Measurements from ENCODE around the gene DPY19L1.
"Not testable (repeated sequence)": the region's sequence is repeated elsewhere in the genome, so short reads cannot be mapped to it uniquely, and the experiment has no call there.

DNA sequence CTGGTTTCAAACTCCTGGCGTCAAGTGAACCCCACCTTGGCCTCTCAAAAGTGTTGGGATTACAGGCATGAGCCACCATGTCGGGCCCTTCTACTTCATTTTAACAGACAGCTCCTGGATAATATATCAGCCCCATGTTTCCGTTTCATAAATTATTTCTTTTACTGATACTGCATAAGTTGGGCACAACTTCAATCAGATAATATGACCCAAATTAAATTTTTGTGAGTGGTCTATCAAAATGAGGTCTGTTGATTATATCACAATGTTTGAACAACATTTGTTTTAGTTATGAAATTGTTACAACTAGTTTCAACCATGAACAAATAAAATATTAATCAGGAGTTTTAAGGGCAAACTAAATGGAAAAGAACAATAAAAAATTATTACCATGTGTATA is 70.8 kb downstream of the DPY19L1 start:
- not testable (repeated sequence) for TF ChIP-seq POLR2A (IDR thresholded peaks at IDR 0.05)
- TF ChIP-seq, protein P1, sequence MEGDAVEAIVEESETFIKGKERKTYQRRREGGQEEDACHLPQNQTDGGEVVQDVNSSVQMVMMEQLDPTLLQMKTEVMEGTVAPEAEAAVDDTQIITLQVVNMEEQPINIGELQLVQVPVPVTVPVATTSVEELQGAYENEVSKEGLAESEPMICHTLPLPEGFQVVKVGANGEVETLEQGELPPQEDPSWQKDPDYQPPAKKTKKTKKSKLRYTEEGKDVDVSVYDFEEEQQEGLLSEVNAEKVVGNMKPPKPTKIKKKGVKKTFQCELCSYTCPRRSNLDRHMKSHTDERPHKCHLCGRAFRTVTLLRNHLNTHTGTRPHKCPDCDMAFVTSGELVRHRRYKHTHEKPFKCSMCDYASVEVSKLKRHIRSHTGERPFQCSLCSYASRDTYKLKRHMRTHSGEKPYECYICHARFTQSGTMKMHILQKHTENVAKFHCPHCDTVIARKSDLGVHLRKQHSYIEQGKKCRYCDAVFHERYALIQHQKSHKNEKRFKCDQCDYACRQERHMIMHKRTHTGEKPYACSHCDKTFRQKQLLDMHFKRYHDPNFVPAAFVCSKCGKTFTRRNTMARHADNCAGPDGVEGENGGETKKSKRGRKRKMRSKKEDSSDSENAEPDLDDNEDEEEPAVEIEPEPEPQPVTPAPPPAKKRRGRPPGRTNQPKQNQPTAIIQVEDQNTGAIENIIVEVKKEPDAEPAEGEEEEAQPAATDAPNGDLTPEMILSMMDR (IDR thresholded peaks at IDR 0.05 in 4 of 5, conservative IDR thresholded peaks at IDR 0.05 in 1 of 5): not testable (repeated sequence)
